Parietal lobe (tissue), 1 donor: ENCODE data around the gene C22orf31. TPM values are rescaled to one million over a fixed set of nuclear protein-coding genes. Genes with fewer than 3 reads are reported as not detected.

Experiments
- total RNA-seq: library from RNA; depleted of rRNA; stranded (reverse); fragments of >200 nt; gene quantifications from one replicate; pipeline ENCODE4 v1.2.3, GENCODE V29; 2014

Gene C22orf31
- total RNA-seq, result not detected

DNA sequence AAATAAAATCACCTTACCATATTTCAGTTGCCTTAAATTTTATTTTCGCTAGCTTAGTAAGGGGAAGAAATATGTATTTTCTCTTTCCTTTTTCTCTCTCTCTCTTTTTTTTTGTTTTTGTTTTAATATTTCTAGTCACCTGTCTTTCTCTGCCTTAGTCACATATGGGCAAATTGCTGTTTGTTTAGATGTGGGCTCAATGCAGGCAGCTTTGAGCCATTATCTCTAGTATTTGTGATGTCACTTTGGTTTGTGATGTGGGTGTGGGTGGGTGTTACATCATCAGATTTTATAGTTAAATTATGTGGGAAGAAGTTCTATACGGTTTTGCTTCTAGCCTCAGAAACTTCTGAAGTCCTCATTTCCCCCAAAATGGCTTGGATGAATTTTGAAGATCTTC is at the start of gene C22orf31:
TSS of gene C22orf31 (minus strand) at position 59 of the 400 bp plus-strand sequence. CDS start at position 20, 39 bp downstream.

DNA sequence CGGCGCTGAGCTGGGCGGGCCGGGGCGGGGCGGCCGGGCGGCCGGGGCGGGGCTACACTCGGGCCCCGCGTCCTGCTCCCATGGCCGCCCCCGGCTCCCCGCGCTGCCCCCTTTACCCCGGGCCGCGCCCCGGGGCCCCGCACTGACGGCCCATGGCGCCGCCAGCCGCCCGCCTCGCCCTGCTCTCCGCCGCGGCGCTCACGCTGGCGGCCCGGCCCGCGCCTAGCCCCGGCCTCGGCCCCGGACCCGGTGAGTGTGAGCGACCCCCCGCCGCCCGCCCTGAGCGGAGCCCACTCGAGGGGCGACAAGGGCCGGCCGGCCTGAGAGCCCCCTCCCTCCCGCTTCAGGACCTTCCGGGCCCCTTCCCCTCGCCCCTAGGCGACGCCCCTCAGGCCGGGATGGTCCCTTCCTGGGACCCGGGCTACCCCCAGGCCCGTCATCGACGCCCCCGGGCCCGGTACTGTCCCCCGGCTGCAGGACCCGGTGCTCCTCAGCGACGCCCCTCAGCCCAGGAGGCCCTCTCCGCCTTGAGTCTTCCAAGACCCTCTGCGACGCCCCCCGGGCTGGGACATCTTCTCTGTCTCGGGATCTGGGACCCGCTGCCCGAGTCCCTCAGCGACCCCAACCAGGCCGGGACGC is 11.5 kb upstream of the C22orf31 start, which contains the start of gene KREMEN1:
TSS of gene KREMEN1 (plus strand) at position 57 of the 639 bp plus-strand sequence. CDS start at position 153, 96 bp downstream.

Other genes with a start within 250 kb of the C22orf31 start
- gene ZNRF3, start 178.3 kb downstream of the C22orf31 start, total RNA-seq, result 9.1 TPM
- 11.0 TPM for gene KREMEN1, start 11.2 kb upstream of the C22orf31 start, total RNA-seq
- 45.4 TPM for gene EMID1, start 144.1 kb upstream of the C22orf31 start, total RNA-seq
- 26.3 TPM for gene RHBDD3, start 206.2 kb upstream of the C22orf31 start, total RNA-seq
- 331 TPM for gene EWSR1, start 206.4 kb upstream of the C22orf31 start, total RNA-seq
- 11.0 TPM for gene GAS2L1, start 244.8 kb upstream of the C22orf31 start, total RNA-seq